H1 (cell line): ENCODE results near the gene CBR4.

Source experiments
- CHD7 ChIP-seq: fragments of 300-600 bp; sonication (generic); IDR thresholded peaks from 2 replicates; pipeline ENCODE4 v1.7.1; 2012; ENCODE audit warnings: low read length, moderate library complexity, mild to moderate bottlenecking, inconsistent platforms; ENCODE audit not compliant: insufficient replicate concordance
- CTCF ChIP-seq, 3 experiments: IDR thresholded peaks; 1 replicate in 2 of 3; 2 replicates in 1 of 3; pipeline versions ENCODE4 v1.5.1 to v1.6.1; 2011; ENCODE audit warnings: low read length in 3 of 3, mild to moderate bottlenecking in 3 of 3, inconsistent platforms in 2 of 3, low read depth in 1 of 3, moderate library complexity in 1 of 3; ENCODE audit not compliant: insufficient read depth in 1 of 3; ENCODE audit errors: control extremely low read depth in 1 of 3
- POLR2AphosphoS5 ChIP-seq: IDR thresholded peaks from 2 replicates; pipeline ENCODE4 v1.6.1; 2011; ENCODE audit warnings: low read depth, low read length

- TF ChIP-seq CTCF (IDR thresholded peaks at IDR 0.05; ENCODE audit: control extremely low read depth in 1 of 3, insufficient read depth in 1 of 3, low read depth in 1 of 3, low read length in 3 of 3): no peak
- no peak for TF ChIP-seq POLR2AphosphoS5
- TF ChIP-seq CHD7: no peak
Measured at GRCh38 chr4:169037506-169037905, 27.5 kb upstream of the CBR4 start.
